A204.1 (cell line): ENCODE results near the gene WDR7.

ENCODE experiments used
- FAIRE-seq: peaks from 2 replicates; lab custom pipeline; 2012; peaks lifted over from hg19 to GRCh38; lab: Jason Lieb, UNC

The WDR7 gene

DNA sequence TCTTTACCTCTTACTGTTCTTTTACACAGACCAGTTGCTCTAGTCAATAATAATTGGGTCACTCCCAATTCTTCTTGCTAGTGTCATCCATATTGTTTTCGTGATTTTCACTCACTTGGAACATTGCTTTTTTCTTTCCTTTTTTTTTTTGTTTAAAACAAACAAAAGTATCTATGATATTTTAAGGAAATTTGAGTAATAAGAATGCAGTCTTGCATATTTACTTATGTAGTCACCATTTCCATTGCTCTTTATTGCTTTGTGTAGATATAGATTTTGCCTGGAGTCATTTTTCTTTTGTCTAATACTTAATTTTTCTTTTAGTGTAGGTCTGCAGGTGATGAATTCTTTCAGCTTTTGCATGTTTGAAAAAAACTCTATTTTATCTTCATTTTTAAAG, 71.9 kb downstream of the WDR7 start:
- no peak for FAIRE-seq

GRCh38 chr18:56723706-56724105, 72.5 kb downstream of the WDR7 start:
- FAIRE-seq, result peak; percentile 48

- no peak for FAIRE-seq
Measured at GRCh38 chr18:56726906-56727305, 75.7 kb downstream of the WDR7 start.

GRCh38 chr18:56727399-56727798, 76.2 kb downstream of the WDR7 start:
- no peak for FAIRE-seq

GRCh38 chr18:56728741-56729140, 77.6 kb downstream of the WDR7 start:
- no peak for FAIRE-seq

- no peak for FAIRE-seq
Measured at GRCh38 chr18:56738184-56738583, 87.0 kb downstream of the WDR7 start.

DNA sequence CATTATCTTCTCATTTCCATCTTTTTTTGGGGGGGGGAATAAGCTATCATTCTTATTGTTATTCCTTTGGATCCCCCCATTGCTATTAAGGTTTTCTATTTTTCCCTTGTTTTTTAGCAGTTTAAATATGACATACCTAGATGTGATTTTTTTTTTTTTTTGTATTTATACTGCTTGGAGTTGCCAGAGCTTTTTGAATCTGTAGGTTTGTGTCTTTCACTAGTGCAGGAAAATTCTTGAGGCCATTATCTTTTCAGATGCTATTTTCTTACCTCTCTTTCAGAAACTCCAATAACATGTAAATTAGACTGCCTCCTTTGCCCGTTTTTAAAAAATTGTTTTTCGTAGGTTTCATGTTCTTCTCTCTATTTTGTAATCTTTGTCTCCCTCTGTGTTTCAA, 88.6 kb downstream of the WDR7 start:
- FAIRE-seq, result no peak

DNA sequence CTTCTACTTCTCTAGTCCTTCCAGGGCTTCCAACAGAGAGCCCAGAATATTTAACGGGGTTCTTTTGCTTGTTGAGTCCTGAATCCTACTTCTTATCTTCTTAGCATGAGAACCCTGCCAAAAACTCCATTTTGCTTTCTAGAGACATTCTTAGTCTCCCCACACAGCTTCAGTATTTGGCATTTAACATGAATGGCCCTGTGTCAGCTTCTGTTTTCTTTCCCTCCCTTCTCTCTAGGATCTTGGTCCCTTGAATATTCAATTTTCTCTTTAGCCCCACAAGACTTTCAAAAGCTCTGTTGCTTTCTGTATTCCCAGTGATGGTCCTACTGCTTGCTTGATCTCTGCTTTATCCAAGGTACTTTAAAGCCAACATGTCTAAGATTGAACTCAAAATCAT, 89.5 kb downstream of the WDR7 start:
- FAIRE-seq, result no peak

GRCh38 chr18:56741685-56742084, 90.5 kb downstream of the WDR7 start:
- no peak for FAIRE-seq

- no peak for FAIRE-seq
Measured at GRCh38 chr18:56743115-56743514, 92.0 kb downstream of the WDR7 start.

DNA sequence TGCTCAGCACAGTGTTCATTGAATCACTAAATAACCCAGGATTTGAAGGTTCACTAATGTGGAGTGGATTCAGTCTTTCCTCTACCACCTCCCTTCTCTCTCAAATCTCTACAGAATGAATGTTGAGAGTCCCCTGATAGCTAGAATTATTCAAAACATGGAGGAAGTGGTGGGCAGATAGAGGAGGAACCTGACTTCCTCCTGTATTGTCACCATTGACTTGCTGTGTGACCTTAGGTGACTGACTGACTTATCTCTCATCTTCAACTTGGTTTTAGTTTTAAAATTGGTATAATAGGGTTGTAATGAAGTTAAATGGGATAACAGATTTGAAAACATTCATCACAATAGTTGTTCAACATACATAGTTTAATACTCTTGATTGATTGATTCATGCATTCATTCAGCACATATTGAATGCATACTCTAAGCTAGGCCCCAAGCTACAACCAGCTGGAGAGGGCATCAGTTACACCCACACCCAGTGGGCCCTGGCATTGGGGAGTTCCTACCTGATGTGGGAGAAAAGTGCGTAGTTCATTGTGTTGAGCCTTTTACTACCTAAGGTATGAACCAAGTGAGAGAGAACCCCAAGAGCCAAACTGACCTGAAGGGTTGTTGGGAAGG, 96.0 kb downstream of the WDR7 start:
- no peak for FAIRE-seq

- FAIRE-seq, result no peak
Measured at GRCh38 chr18:56747857-56748256, 96.7 kb downstream of the WDR7 start.

DNA sequence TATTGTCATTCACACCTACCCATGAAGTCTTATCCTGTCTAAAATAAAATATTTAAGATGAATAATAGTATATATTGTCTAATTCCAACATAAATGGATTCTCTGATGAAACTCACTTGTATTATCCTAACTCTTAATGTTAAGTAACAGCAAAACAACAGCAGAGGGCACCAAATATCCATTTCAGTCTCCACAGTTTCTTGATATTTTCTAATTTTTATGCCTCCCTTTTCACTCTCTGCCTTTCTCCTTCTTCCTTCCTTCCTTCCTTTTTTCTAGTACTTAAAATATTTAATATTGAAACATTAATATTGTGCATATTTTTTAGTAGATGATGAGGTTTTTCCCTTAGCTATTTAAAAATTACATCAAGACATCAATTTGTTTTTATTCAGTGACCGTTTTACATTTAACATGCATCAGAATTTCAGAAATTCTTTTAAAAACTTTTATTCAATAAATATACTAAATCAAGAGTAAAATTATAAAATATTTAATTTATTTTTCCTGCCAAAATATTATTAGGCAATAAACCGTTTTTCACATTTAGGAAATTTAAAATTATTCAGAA, 97.6 kb downstream of the WDR7 start:
- FAIRE-seq, result peak; percentile 98

- no peak for FAIRE-seq
Measured at GRCh38 chr18:56756966-56757365, 105.8 kb downstream of the WDR7 start.

DNA sequence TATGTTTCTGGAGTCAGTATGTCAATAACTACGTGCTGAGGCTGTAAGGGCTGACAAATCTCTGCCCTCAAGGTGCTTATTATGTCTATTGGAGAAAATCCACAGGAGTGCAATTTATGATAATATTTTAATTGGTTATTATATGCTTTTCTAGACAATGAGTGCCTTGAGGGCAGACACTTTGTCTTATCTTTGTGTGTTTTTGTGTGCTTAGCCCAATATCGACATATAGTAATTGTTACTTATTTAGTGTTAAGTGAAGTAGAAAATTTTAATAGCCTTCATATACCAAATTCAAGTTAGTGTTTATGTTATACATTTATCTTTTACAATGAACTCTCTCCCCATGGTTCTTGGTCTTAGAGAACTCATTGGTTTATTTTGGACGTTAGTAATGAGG, 118.9 kb downstream of the WDR7 start:
- no peak for FAIRE-seq

DNA sequence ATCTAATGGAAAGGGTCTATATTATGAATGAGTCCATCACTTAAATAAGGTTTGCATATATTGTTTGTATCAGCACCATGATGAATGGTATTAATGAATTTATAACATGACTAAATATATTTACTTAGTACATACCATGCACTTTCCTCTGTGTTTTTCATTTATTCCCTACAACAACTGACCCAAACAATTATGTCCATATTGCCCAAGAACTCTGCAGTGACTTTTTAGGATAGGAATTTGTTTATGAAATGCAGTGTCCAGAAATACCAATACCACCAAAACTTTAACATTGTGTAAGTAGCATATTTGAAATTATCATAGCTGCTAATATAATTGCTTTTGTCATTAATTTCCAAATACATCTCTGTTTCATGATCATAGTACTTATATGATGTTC, 119.7 kb downstream of the WDR7 start:
- no peak for FAIRE-seq

GRCh38 chr18:56775701-56776100, 124.5 kb downstream of the WDR7 start:
- no peak for FAIRE-seq

GRCh38 chr18:56787390-56787789, 136.2 kb downstream of the WDR7 start:
- no peak for FAIRE-seq

DNA sequence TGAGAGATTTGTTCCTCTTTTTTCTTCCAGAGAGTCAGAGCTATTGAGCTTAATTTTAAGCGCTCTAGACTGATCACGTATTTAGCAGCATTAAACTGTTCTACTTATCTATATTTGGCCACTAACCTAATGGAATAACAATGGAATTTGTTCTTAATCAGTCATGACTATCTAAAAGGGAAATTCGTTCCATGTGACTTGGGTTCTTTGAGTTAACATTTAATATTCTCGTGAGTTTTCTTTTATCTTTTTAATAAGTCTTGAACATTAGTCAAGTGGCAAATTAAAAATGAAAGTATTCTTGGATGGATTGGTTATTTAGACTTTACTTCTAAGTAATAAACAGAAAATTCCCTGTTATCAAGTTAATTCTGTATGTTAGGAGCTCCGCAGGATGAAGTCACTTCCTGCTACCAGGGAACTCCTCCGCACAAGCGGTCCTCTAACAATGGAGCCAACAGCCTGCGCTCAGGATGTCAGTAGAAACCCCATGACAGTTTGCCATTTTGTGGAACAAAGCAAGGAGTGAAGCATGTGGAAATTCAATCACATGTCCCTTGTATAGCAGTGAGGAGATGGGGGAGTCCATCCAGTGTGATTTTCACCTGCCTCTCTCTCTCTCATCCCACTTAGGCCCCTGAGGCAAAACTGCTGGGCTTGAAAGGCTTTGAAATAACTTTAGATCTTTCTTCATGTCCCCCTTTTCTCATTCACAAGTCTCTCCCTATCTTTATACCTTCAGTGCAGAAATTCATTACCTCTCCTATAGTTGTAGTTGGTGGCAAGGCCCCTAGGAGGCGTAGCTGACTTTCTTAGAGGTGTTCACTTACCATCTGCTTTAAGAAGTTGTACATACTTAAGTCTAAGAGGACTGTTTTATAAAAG, 138.1 kb downstream of the WDR7 start:
- FAIRE-seq, result no peak

GRCh38 chr18:56789889-56790180, 138.7 kb downstream of the WDR7 start:
- no peak for FAIRE-seq

DNA sequence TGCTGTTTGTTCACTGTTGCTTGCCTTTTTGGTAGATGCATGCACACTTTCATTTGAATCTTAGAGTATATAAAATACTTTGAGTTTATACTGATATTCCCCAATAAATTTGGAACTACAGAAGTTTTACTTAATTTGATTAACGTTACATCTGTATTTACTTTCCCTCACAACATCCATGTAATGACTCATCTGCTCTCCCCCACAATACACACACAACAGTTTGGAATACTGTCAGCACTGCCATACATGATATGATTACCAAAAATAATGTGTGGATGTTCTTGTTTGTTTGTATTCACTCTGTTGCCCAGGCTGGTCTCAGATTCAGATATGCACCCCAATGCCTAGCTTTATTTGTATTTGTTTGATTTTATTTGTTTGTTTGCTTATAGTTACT, 144.2 kb downstream of the WDR7 start:
- no peak for FAIRE-seq

- FAIRE-seq, result no peak
Measured at GRCh38 chr18:56799756-56800155, 148.6 kb downstream of the WDR7 start.

DNA sequence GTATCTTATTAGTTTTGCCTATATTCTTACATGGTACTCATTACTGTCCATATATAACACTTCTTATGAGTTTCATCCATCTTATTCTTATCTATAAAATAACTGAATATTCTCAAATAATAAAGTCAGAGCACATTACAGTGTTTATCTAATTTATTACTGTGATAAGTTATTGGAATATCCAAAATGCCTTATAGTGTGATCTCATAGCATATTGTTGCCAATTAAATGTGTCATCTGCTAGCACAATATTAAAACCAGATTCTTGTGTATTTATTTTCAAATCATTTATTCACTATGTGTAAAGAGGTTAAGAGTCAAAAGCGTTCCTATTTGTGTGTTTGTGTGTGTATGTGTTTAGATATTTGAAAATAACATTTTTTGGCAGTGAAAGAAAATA, 151.9 kb downstream of the WDR7 start:
- FAIRE-seq, result peak; percentile 30

DNA sequence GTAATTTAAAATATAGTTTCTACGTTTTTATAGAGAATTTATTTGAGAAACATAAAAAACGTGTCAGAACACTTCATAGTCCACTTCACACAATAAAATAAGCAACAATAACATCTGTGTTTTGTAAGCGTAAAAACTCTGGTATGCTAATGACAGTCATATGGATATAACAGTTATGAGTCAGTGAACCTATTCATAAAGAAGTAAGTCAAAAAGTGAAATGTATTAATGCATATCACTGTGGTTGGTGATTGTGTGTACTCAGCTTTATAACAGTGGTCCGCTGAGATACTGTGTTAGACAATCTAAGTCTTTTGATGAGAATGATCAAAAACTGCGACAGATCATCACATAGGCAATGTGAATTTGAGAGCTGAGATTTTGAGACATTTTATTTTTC, 153.2 kb downstream of the WDR7 start:
- peak; percentile 37 for FAIRE-seq
